Urothelium cell line (cell line): Measurements from ENCODE around the gene SH2D5.
A peak's percentile ranks its signal among the peaks of the same experiment; 100 is the strongest.

Experiments used
- DNase-seq: peaks from one replicate; pipeline ENCODE4 v3.0.0; 2011; ENCODE audit warnings: low spot score, mixed read lengths
- FAIRE-seq: peaks from 2 replicates; lab custom pipeline; 2011; peaks lifted over from hg19 to GRCh38; lab: Jason Lieb, UNC

SH2D5 gene

GRCh38 chr1:20732588-20733359 lies at the start of gene SH2D5:
Gene SH2D5 (minus strand): TSS chr1:20732703. CDS start chr1:20728044, 4,659 bp downstream.
- FAIRE-seq = peak; percentile 90
- peak; percentile 90 for DNase-seq

- DNase-seq (no peak), FAIRE-seq (no peak)
Measured at GRCh38 chr1:20775700-20776099, 43.2 kb upstream of the SH2D5 start.

GRCh38 chr1:20771780-20772179 lies 39.3 kb upstream of the SH2D5 start:
- no peak for FAIRE-seq

GRCh38 chr1:20770314-20771087 lies 38.0 kb upstream of the SH2D5 start:
- FAIRE-seq = no peak
- DNase-seq = no peak

More at GRCh38 chr1:20771780-20772179, 39.3 kb upstream of the SH2D5 start:
- no peak for DNase-seq

- no peak for FAIRE-seq
- no peak for DNase-seq
Measured at GRCh38 chr1:20767271-20767670, 34.8 kb upstream of the SH2D5 start.

GRCh38 chr1:20763417-20763816 lies 30.9 kb upstream of the SH2D5 start:
- no peak for FAIRE-seq
- no peak for DNase-seq

GRCh38 chr1:20760322-20760721 lies 27.8 kb upstream of the SH2D5 start:
- no peak for DNase-seq
- FAIRE-seq = no peak

GRCh38 chr1:20753589-20753988 lies 21.1 kb upstream of the SH2D5 start:
- DNase-seq (no peak), FAIRE-seq (no peak)

GRCh38 chr1:20751462-20751990 lies 19.0 kb upstream of the SH2D5 start:
- FAIRE-seq (no peak), DNase-seq (no peak)

GRCh38 chr1:20742671-20743070 lies 10.2 kb upstream of the SH2D5 start:
- DNase-seq = no peak
- FAIRE-seq = no peak

- no peak for DNase-seq
- FAIRE-seq = no peak
Measured at GRCh38 chr1:20740781-20741180, 8.3 kb upstream of the SH2D5 start.

GRCh38 chr1:20739225-20739624 lies 6.7 kb upstream of the SH2D5 start:
- DNase-seq (no peak), FAIRE-seq (no peak)

- no peak for DNase-seq
Measured at GRCh38 chr1:20735581-20736111, 3.1 kb upstream of the SH2D5 start.

GRCh38 chr1:20733360-20733975 lies 965 bp upstream of the SH2D5 start:
- FAIRE-seq = no peak
- no peak for DNase-seq

More at GRCh38 chr1:20735581-20736111, 3.1 kb upstream of the SH2D5 start:
- no peak for FAIRE-seq

GRCh38 chr1:20732071-20732587 lies 374 bp downstream of the SH2D5 start:
- FAIRE-seq = peak; percentile 40

GRCh38 chr1:20731057-20731991 lies 1.2 kb downstream of the SH2D5 start:
- FAIRE-seq (no peak), DNase-seq (peak; percentile 25)

More at GRCh38 chr1:20732071-20732587, 374 bp downstream of the SH2D5 start:
- DNase-seq = peak; percentile 95

GRCh38 chr1:20730690-20731056 lies 1.8 kb downstream of the SH2D5 start:
- no peak for DNase-seq

GRCh38 chr1:20729990-20730689 lies 2.4 kb downstream of the SH2D5 start:
- peak; percentile 20 for FAIRE-seq
- DNase-seq = no peak

More at GRCh38 chr1:20730690-20731056, 1.8 kb downstream of the SH2D5 start:
- no peak for FAIRE-seq
